ENCODE results near the gene SPRYD4.

The SPRYD4 gene

DNA sequence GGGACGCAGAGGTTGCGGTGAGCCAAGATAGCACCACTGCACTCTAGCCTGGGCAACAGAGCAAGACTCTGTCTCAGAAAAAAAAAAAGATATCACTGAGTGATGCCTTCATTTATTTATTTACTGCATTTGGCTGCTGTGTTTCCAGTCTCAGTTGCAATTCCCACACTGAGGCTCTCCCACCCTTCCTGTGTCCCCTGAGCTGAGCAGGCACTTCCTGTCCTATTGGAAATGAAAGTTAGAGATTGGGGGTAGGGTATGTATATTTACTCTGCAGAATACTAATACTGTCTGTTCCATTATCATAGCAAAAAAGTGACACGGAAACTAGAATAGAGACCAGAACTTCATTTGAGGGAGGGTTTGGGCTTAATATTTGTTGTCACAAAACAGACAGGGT lies 51.7 kb downstream of the SPRYD4 start:
- TF ChIP-seq EZH2 (optimal IDR thresholded peaks at IDR 0.05; ENCODE audit: low read depth, low read length) (no peak), EZH2phosphoT487 (IDR thresholded peaks at IDR 0.05; ENCODE audit: low read length) (no peak)
- TF ChIP-seq, protein P1, sequence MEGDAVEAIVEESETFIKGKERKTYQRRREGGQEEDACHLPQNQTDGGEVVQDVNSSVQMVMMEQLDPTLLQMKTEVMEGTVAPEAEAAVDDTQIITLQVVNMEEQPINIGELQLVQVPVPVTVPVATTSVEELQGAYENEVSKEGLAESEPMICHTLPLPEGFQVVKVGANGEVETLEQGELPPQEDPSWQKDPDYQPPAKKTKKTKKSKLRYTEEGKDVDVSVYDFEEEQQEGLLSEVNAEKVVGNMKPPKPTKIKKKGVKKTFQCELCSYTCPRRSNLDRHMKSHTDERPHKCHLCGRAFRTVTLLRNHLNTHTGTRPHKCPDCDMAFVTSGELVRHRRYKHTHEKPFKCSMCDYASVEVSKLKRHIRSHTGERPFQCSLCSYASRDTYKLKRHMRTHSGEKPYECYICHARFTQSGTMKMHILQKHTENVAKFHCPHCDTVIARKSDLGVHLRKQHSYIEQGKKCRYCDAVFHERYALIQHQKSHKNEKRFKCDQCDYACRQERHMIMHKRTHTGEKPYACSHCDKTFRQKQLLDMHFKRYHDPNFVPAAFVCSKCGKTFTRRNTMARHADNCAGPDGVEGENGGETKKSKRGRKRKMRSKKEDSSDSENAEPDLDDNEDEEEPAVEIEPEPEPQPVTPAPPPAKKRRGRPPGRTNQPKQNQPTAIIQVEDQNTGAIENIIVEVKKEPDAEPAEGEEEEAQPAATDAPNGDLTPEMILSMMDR (IDR thresholded peaks at IDR 0.05; ENCODE audit: low read length): no peak
- Histone ChIP-seq H3K4me1 (ENCODE audit: low read length) (0 out of 2 replicates have a peak, but pooled peaks cover 6% of the 10 kb centered on the region), H3K4me2 (ENCODE audit: low read depth, low read length) (no peak overlapping the region)

DNA sequence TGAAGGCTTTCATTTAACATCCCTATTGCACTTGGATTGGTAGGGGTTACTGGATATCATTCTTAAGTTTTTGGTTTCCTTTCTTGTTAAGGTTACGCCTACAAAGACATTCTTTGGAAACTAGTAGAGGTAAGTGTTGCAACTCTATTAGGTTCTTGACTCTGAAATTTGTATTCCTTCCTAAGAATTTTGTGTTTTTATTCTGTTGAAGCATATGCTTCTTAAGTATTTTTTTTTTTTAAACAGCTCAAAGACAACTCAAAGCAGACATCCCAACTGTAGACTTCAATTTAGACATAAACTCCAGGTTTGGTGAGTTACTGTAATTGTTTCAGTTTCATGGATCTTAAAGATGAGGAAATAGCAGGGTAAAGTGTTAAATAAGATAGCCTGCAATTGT lies 52.1 kb downstream of the SPRYD4 start:
- H3K4me2 ChIP-seq (ENCODE audit: low read depth, low read length): no peak overlapping the region

More for the DNA sequence above, 51.7 kb downstream of the SPRYD4 start:
- H3K79me2 ChIP-seq (ENCODE audit: low read length): no peaks in the 10 kb centered on the region
- no peaks in the 10 kb centered on the region for H3K27me3 ChIP-seq (replicated peaks; ENCODE audit: insufficient read depth, low read length)
- no peaks in the 10 kb centered on the region for H3K9me3 ChIP-seq (replicated peaks; ENCODE audit: insufficient read depth, low read length)
- no peak overlapping the region for H3K9ac ChIP-seq (ENCODE audit: low read length)
- no peaks in the 10 kb centered on the region for H3K9me2 ChIP-seq (replicated peaks; ENCODE audit: insufficient read depth, low read length)
- DNase-seq: no peak
- no peaks in the 10 kb centered on the region for H3F3A ChIP-seq (ENCODE audit: insufficient read depth, low read length)
- H3K27ac ChIP-seq (ENCODE audit: low read length): no peak overlapping the region
- no peaks in the 10 kb centered on the region for H3K36me3 ChIP-seq (replicated peaks; ENCODE audit: insufficient read depth, low read length)
- no peaks in the 10 kb centered on the region for H4K20me1 ChIP-seq (ENCODE audit: insufficient read depth, low read length)
- no peak overlapping the region for H2AFZ ChIP-seq (ENCODE audit: low read length)
- no peak overlapping the region for H3K4me3 ChIP-seq (ENCODE audit: low read length)

DNA sequence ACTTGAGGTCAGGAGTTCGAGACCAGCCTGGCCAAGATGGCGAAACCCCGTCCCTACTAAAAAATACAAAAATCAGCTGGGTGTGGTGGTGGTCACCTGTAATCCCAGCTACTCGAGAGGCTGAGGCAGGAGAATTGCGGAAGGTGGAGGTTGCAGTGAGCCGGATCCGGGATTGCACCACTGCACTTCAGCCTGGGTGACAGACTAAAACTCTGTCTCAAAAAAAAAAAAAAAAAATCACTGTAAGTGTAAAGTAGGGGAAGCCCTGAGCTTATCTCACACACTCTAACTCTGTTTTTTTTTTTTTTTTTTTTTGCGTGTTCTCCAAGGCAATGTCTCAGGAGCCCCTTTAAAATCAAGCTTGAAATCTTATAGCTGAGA lies 52.8 kb downstream of the SPRYD4 start:
- H3K27me3 ChIP-seq (replicated peaks; ENCODE audit: insufficient read depth, low read length): no peaks in the 10 kb centered on the region
- peak overlapping the region; percentile 36 for H2AFZ ChIP-seq (ENCODE audit: low read length)
- H3K4me1 ChIP-seq (ENCODE audit: low read length): 0 out of 2 replicates have a peak, but pooled peaks cover 6% of the 10 kb centered on the region
- TF ChIP-seq, protein P1 (IDR thresholded peaks at IDR 0.05; ENCODE audit: low read length): no peak
- no peak for TF ChIP-seq EZH2phosphoT487 (IDR thresholded peaks at IDR 0.05; ENCODE audit: low read length)
- H3K9me2 ChIP-seq (replicated peaks; ENCODE audit: insufficient read depth, low read length): no peaks in the 10 kb centered on the region
- no peaks in the 10 kb centered on the region for H3K79me2 ChIP-seq (ENCODE audit: low read length)
- no peak for DNase-seq
- H3K36me3 ChIP-seq (replicated peaks; ENCODE audit: insufficient read depth, low read length): no peaks in the 10 kb centered on the region
- no peaks in the 10 kb centered on the region for H3K9me3 ChIP-seq (replicated peaks; ENCODE audit: insufficient read depth, low read length)
- H3K9ac ChIP-seq (ENCODE audit: low read length): peak overlapping the region; percentile 48; the same call in 1 of the 2 replicates
- peak overlapping the region; percentile 57 for H3K4me3 ChIP-seq (ENCODE audit: low read length)
- peak overlapping the region; percentile 34 for H3K4me2 ChIP-seq (ENCODE audit: low read depth, low read length)
- no peaks in the 10 kb centered on the region for H4K20me1 ChIP-seq (ENCODE audit: insufficient read depth, low read length)
- H3K27ac ChIP-seq (ENCODE audit: low read length): no peak overlapping the region
- H3F3A ChIP-seq (ENCODE audit: insufficient read depth, low read length): no peaks in the 10 kb centered on the region

More for the DNA sequence above, 52.1 kb downstream of the SPRYD4 start:
- Histone ChIP-seq H3K79me2 (ENCODE audit: low read length) (no peaks in the 10 kb centered on the region), H3K27me3 (replicated peaks; ENCODE audit: insufficient read depth, low read length) (no peaks in the 10 kb centered on the region), H3F3A (ENCODE audit: insufficient read depth, low read length) (no peaks in the 10 kb centered on the region), H2AFZ (ENCODE audit: low read length) (no peak overlapping the region), H3K9me2 (replicated peaks; ENCODE audit: insufficient read depth, low read length) (no peaks in the 10 kb centered on the region), H3K9me3 (replicated peaks; ENCODE audit: insufficient read depth, low read length) (no peaks in the 10 kb centered on the region), H4K20me1 (ENCODE audit: insufficient read depth, low read length) (no peaks in the 10 kb centered on the region), H3K27ac (ENCODE audit: low read length) (no peak overlapping the region), H3K9ac (ENCODE audit: low read length) (no peak overlapping the region), H3K36me3 (replicated peaks; ENCODE audit: insufficient read depth, low read length) (no peaks in the 10 kb centered on the region), H3K4me3 (ENCODE audit: low read length) (no peak overlapping the region), H3K4me1 (ENCODE audit: low read length) (0 out of 2 replicates have a peak, but pooled peaks cover 6% of the 10 kb centered on the region)
- no peak for DNase-seq
- TF ChIP-seq EZH2phosphoT487 (IDR thresholded peaks at IDR 0.05; ENCODE audit: low read length): no peak
- TF ChIP-seq, protein P1 (IDR thresholded peaks at IDR 0.05; ENCODE audit: low read length): no peak
- no peak for TF ChIP-seq EZH2 (optimal IDR thresholded peaks at IDR 0.05; ENCODE audit: low read depth, low read length)
